GM10266 (cell line): Measurements from ENCODE around the gene OTX2.

Source experiments
- DNase-seq: peaks from one replicate; pipeline ENCODE4 v3.0.0; 2012; ENCODE audit errors: extremely low spot score
- CTCF ChIP-seq: IDR thresholded peaks from 2 replicates; pipeline ENCODE4 v1.5.1; 2012; ENCODE audit warnings: mild to moderate bottlenecking, low read depth; ENCODE audit not compliant: control insufficient read depth, insufficient read depth; ENCODE audit errors: missing control alignments

OTX2 gene

GRCh38 chr14:56759633-56760032 lies 50.6 kb downstream of the OTX2 start:
- no peak for TF ChIP-seq CTCF
- DNase-seq = no peak

- DNase-seq = no peak
- no peak for TF ChIP-seq CTCF
Observed at GRCh38 chr14:56759094-56759493, 51.2 kb downstream of the OTX2 start.

GRCh38 chr14:56754921-56755320 lies 55.4 kb downstream of the OTX2 start:
- DNase-seq = no peak
- TF ChIP-seq CTCF = no peak

- DNase-seq = no peak
- TF ChIP-seq CTCF = no peak
Observed at GRCh38 chr14:56753396-56753795, 56.9 kb downstream of the OTX2 start.

GRCh38 chr14:56752428-56752827 lies 57.9 kb downstream of the OTX2 start:
- no peak for DNase-seq
- TF ChIP-seq CTCF = no peak

GRCh38 chr14:56751471-56751870 lies 58.8 kb downstream of the OTX2 start:
- TF ChIP-seq CTCF = no peak
- no peak for DNase-seq
